ENCODE results near the gene VASP.

VASP gene

GRCh38 chr19:45518469-45518826 lies 11.2 kb downstream of the VASP start:
- Histone ChIP-seq H3K4me1 (ENCODE audit: control insufficient read depth, insufficient read depth, low read length, unreplicated experiment) (peaks cover 21% of the 10 kb centered on the region), H3K36me3 (ENCODE audit: insufficient read depth, low read length) (no peaks in the 10 kb centered on the region)

GRCh38 chr19:45522010-45522941 lies 15.0 kb downstream of the VASP start:
- Histone ChIP-seq H3K27me3 (ENCODE audit: insufficient read depth, low read length) (no peaks in the 10 kb centered on the region), H3K79me2 (ENCODE audit: control insufficient read depth, insufficient read depth, low read length, unreplicated experiment) (no peaks in the 10 kb centered on the region), H2AFZ (ENCODE audit: low read length, unreplicated experiment) (no peak overlapping the region), H3K27ac (ENCODE audit: low read depth, low read length) (no peak overlapping the region), H3K4me3 (ENCODE audit: low read depth, low read length) (no peak overlapping the region), H3K4me1 (ENCODE audit: control insufficient read depth, insufficient read depth, low read length, unreplicated experiment) (peaks cover 7% of the 10 kb centered on the region), H3K36me3 (ENCODE audit: insufficient read depth, low read length) (0 out of 2 replicates have a peak, but pooled peaks cover 7% of the 10 kb centered on the region)

More at GRCh38 chr19:45518469-45518826, 11.2 kb downstream of the VASP start:
- no peak overlapping the region for H3K4me3 ChIP-seq (ENCODE audit: low read depth, low read length)
- H3K79me2 ChIP-seq (ENCODE audit: control insufficient read depth, insufficient read depth, low read length, unreplicated experiment), result peaks cover 22% of the 10 kb centered on the region
- H2AFZ ChIP-seq (ENCODE audit: low read length, unreplicated experiment), result no peak overlapping the region
- H3K27me3 ChIP-seq (ENCODE audit: insufficient read depth, low read length), result no peaks in the 10 kb centered on the region
- H3K27ac ChIP-seq (ENCODE audit: low read depth, low read length), result no peak overlapping the region

GRCh38 chr19:45523642-45524256 lies 16.5 kb downstream of the VASP start:
- H3K27me3 ChIP-seq (ENCODE audit: insufficient read depth, low read length), result no peaks in the 10 kb centered on the region
- H2AFZ ChIP-seq (ENCODE audit: low read length, unreplicated experiment), result no peak overlapping the region
- no peaks in the 10 kb centered on the region for H3K79me2 ChIP-seq (ENCODE audit: control insufficient read depth, insufficient read depth, low read length, unreplicated experiment)
- H3K27ac ChIP-seq (ENCODE audit: low read depth, low read length), result no peak overlapping the region
- H3K4me3 ChIP-seq (ENCODE audit: low read depth, low read length), result no peak overlapping the region
- H3K4me1 ChIP-seq (ENCODE audit: control insufficient read depth, insufficient read depth, low read length, unreplicated experiment), result peaks cover 7% of the 10 kb centered on the region
- H3K36me3 ChIP-seq (ENCODE audit: insufficient read depth, low read length), result peaks cover 12% of the 10 kb centered on the region; the same call in 1 of the 2 replicates

GRCh38 chr19:45524575-45525129 lies 17.4 kb downstream of the VASP start:
- peaks cover 7% of the 10 kb centered on the region for H3K4me1 ChIP-seq (ENCODE audit: control insufficient read depth, insufficient read depth, low read length, unreplicated experiment)
- H3K36me3 ChIP-seq (ENCODE audit: insufficient read depth, low read length), result peaks cover 12% of the 10 kb centered on the region

GRCh38 chr19:45526143-45526542 lies 18.9 kb downstream of the VASP start:
- peaks cover 7% of the 10 kb centered on the region for H3K4me1 ChIP-seq (ENCODE audit: control insufficient read depth, insufficient read depth, low read length, unreplicated experiment)
- H3K27ac ChIP-seq (ENCODE audit: low read depth, low read length), result no peak overlapping the region
- H3K27me3 ChIP-seq (ENCODE audit: insufficient read depth, low read length), result no peaks in the 10 kb centered on the region
- peaks cover 12% of the 10 kb centered on the region for H3K36me3 ChIP-seq (ENCODE audit: insufficient read depth, low read length)
- no peaks in the 10 kb centered on the region for H3K79me2 ChIP-seq (ENCODE audit: control insufficient read depth, insufficient read depth, low read length, unreplicated experiment)
- H3K4me3 ChIP-seq (ENCODE audit: low read depth, low read length), result no peak overlapping the region
- no peak overlapping the region for H2AFZ ChIP-seq (ENCODE audit: low read length, unreplicated experiment)

More at GRCh38 chr19:45524575-45525129, 17.4 kb downstream of the VASP start:
- Histone ChIP-seq H3K4me3 (ENCODE audit: low read depth, low read length) (no peak overlapping the region), H2AFZ (ENCODE audit: low read length, unreplicated experiment) (no peak overlapping the region), H3K27ac (ENCODE audit: low read depth, low read length) (no peak overlapping the region), H3K27me3 (ENCODE audit: insufficient read depth, low read length) (no peaks in the 10 kb centered on the region), H3K79me2 (ENCODE audit: control insufficient read depth, insufficient read depth, low read length, unreplicated experiment) (no peaks in the 10 kb centered on the region)

GRCh38 chr19:45526971-45527370 lies 19.7 kb downstream of the VASP start:
- H2AFZ ChIP-seq (ENCODE audit: low read length, unreplicated experiment), result no peak overlapping the region
- peaks cover 12% of the 10 kb centered on the region for H3K36me3 ChIP-seq (ENCODE audit: insufficient read depth, low read length)
- H3K27ac ChIP-seq (ENCODE audit: low read depth, low read length), result no peak overlapping the region
- no peak overlapping the region for H3K4me3 ChIP-seq (ENCODE audit: low read depth, low read length)
- no peaks in the 10 kb centered on the region for H3K27me3 ChIP-seq (ENCODE audit: insufficient read depth, low read length)
- H3K79me2 ChIP-seq (ENCODE audit: control insufficient read depth, insufficient read depth, low read length, unreplicated experiment), result no peaks in the 10 kb centered on the region
- H3K4me1 ChIP-seq (ENCODE audit: control insufficient read depth, insufficient read depth, low read length, unreplicated experiment), result peaks cover 7% of the 10 kb centered on the region

GRCh38 chr19:45527731-45528130 lies 20.5 kb downstream of the VASP start:
- no peak overlapping the region for H2AFZ ChIP-seq (ENCODE audit: low read length, unreplicated experiment)
- H3K4me3 ChIP-seq (ENCODE audit: low read depth, low read length), result no peak overlapping the region
- no peaks in the 10 kb centered on the region for H3K27me3 ChIP-seq (ENCODE audit: insufficient read depth, low read length)
- peaks cover 4% of the 10 kb centered on the region for H3K4me1 ChIP-seq (ENCODE audit: control insufficient read depth, insufficient read depth, low read length, unreplicated experiment)
- H3K36me3 ChIP-seq (ENCODE audit: insufficient read depth, low read length), result peaks cover 12% of the 10 kb centered on the region
- no peaks in the 10 kb centered on the region for H3K79me2 ChIP-seq (ENCODE audit: control insufficient read depth, insufficient read depth, low read length, unreplicated experiment)
- H3K27ac ChIP-seq (ENCODE audit: low read depth, low read length), result no peak overlapping the region

- H3K4me1 ChIP-seq (ENCODE audit: control insufficient read depth, insufficient read depth, low read length, unreplicated experiment), result peaks cover 2% of the 10 kb centered on the region
- no peak overlapping the region for H2AFZ ChIP-seq (ENCODE audit: low read length, unreplicated experiment)
- no peak overlapping the region for H3K4me3 ChIP-seq (ENCODE audit: low read depth, low read length)
- H3K36me3 ChIP-seq (ENCODE audit: insufficient read depth, low read length), result peaks cover 12% of the 10 kb centered on the region
- H3K27me3 ChIP-seq (ENCODE audit: insufficient read depth, low read length), result no peaks in the 10 kb centered on the region
- H3K79me2 ChIP-seq (ENCODE audit: control insufficient read depth, insufficient read depth, low read length, unreplicated experiment), result no peaks in the 10 kb centered on the region
- H3K27ac ChIP-seq (ENCODE audit: low read depth, low read length), result no peak overlapping the region
These were observed 21.0 kb downstream of the VASP start for GRCh38 chr19:45528149-45528743.

GRCh38 chr19:45528744-45529419 lies 21.6 kb downstream of the VASP start:
- Histone ChIP-seq H3K4me1 (ENCODE audit: control insufficient read depth, insufficient read depth, low read length, unreplicated experiment) (no peaks in the 10 kb centered on the region), H2AFZ (ENCODE audit: low read length, unreplicated experiment) (no peak overlapping the region), H3K4me3 (ENCODE audit: low read depth, low read length) (no peak overlapping the region), H3K27me3 (ENCODE audit: insufficient read depth, low read length) (no peaks in the 10 kb centered on the region), H3K27ac (ENCODE audit: low read depth, low read length) (no peak overlapping the region), H3K36me3 (ENCODE audit: insufficient read depth, low read length) (peaks cover 12% of the 10 kb centered on the region), H3K79me2 (ENCODE audit: control insufficient read depth, insufficient read depth, low read length, unreplicated experiment) (no peaks in the 10 kb centered on the region)

- Histone ChIP-seq H3K36me3 (ENCODE audit: insufficient read depth, low read length) (peaks cover 12% of the 10 kb centered on the region), H3K4me3 (ENCODE audit: low read depth, low read length) (no peak overlapping the region), H3K27ac (ENCODE audit: low read depth, low read length) (no peak overlapping the region), H3K4me1 (ENCODE audit: control insufficient read depth, insufficient read depth, low read length, unreplicated experiment) (no peaks in the 10 kb centered on the region), H2AFZ (ENCODE audit: low read length, unreplicated experiment) (no peak overlapping the region), H3K27me3 (ENCODE audit: insufficient read depth, low read length) (no peaks in the 10 kb centered on the region), H3K79me2 (ENCODE audit: control insufficient read depth, insufficient read depth, low read length, unreplicated experiment) (no peaks in the 10 kb centered on the region)
These were observed 22.1 kb downstream of the VASP start for GRCh38 chr19:45529420-45529785.
